Breast epithelium (tissue), 3 donors: ENCODE results near the gene ASIC3.

Experiments
- POLR2A ChIP-seq: fragments of 450-650 bp; IDR thresholded peaks from one replicate; pipeline ENCODE4 v1.6.1; 2016; ENCODE audit warnings: antibody characterized with exemption, mild to moderate bottlenecking, moderate library complexity
- TF ChIP-seq, protein P1 (sequence below), 3 donors: fragments of 450-650 bp; IDR thresholded peaks; one replicate each; pipeline ENCODE4 v1.5.1; 2016 to 2017; ENCODE audit warnings: antibody characterized with exemption in 3 of 3, mild to moderate bottlenecking in 3 of 3, moderate library complexity in 3 of 3

DNA sequence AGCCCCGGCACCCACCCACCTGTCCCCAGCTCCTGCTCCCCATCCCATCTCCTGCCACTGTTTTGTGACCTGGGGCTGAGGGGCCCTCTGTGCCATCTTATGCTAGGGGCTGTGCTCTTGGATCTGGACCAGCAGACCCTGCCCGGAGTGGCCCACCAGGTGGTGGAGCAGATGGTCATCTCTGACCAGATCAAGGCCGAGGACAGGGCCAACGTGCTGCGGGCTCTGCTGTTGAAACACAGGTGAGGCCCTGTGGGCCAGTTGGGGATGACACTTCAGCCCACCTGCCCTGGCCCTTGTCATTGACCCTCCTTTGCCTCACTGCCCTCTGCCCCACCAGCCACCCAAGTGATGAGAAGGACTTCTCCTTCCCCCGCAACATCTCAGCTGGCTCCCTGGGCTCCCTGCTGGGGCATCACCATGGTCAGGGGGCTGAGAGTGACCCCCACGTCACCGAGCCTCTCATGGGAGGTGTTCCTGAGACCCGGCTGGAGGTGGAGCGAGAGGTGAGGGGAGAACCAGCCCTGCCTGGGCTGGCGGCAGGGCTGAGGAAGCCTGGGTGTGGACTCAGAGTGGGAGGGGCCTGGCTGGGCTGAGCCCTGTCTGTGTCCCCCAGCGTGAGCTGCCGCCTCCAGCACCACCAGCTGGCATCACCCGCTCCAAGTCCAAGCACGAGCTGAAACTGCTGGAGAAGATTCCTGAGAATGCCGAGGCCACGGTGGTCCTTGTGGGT lies 21.7 kb downstream of the ASIC3 start:
- no peak for TF ChIP-seq POLR2A
- TF ChIP-seq, protein P1, sequence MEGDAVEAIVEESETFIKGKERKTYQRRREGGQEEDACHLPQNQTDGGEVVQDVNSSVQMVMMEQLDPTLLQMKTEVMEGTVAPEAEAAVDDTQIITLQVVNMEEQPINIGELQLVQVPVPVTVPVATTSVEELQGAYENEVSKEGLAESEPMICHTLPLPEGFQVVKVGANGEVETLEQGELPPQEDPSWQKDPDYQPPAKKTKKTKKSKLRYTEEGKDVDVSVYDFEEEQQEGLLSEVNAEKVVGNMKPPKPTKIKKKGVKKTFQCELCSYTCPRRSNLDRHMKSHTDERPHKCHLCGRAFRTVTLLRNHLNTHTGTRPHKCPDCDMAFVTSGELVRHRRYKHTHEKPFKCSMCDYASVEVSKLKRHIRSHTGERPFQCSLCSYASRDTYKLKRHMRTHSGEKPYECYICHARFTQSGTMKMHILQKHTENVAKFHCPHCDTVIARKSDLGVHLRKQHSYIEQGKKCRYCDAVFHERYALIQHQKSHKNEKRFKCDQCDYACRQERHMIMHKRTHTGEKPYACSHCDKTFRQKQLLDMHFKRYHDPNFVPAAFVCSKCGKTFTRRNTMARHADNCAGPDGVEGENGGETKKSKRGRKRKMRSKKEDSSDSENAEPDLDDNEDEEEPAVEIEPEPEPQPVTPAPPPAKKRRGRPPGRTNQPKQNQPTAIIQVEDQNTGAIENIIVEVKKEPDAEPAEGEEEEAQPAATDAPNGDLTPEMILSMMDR (IDR thresholded peaks at IDR 0.05), result no peak
